Left ventricle myocardium superior (tissue), 1 donor: ENCODE data around the gene MERTK. TPM values are rescaled to one million over a fixed set of nuclear protein-coding genes. Genes with fewer than 3 reads are reported as not detected.
"Not testable (repeated sequence)": the region's sequence is repeated elsewhere in the genome, so short reads cannot be mapped to it uniquely, and the experiment has no call there.

ENCODE experiments used
- ATAC-seq: fragments of 200-7000 bp; cut with Tn5 transposase; one replicate; pipeline ENCODE4 v1.9.1; 2020; ENCODE audit warnings: mild to moderate bottlenecking, moderate library complexity
- DNase-seq: peaks from one replicate; pipeline ENCODE4 v3.0.0-alpha.2; 2020
- intact Hi-C: fragments of 100-400 bp; cut with micrococcal nuclease; formaldehyde crosslinking; loops from one replicate; pipeline ENCODE4 v1.11.0; 2022
- total RNA-seq: library from RNA; stranded (reverse); fragmentation: NEBNext Ultra II Directional; extraction: Animal tissue kit (Norgen Biotek cat#: 25700); gene quantifications from one replicate; pipeline ENCODE4 v1.2.1, GENCODE V29; 2021
- donor health status: DM: no; HTN: yes; CAD: no; lungs with severe emphysema.

Gene MERTK
- total RNA-seq, 1 donor from 2014 or later: 5.0 TPM

DNA sequence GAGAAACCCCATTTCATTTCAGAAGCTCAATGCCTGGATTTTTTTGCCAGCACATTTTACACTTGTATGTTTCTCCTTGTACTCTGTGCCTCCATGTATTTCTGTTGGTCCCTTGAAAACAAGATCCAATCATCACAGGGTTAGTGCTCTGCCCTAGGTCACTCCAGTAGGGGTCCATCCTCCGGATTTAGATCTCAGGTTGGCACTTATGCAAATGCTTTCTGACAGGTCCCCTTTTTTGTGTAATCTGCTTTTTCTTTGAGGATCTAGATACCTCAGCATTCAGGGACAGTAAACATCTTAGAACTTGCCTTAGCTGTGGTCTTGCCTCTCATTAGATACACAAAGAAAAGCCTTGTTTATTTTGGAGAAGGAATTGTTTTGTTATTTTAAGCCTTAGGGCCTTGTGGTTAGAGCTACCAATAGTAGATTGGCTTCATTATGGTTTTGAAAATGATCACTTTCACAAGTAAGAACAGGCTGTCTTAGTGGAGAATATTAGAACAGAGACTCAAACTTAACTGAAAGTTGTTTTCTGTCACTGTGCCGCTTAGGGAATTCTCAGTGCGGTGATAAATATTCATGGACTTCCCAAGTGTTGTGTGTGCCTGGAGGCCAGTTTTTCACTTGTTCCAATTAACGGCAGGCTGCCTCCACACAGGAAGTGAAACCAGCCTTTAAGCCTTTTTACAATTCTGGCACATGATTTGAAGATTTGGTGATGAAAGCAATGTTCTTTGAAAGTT is 7.8 kb downstream of the MERTK start:
- ATAC-seq (peak; percentile 23), DNase-seq (no peak)
- intact Hi-C loops: no loop called here

DNA sequence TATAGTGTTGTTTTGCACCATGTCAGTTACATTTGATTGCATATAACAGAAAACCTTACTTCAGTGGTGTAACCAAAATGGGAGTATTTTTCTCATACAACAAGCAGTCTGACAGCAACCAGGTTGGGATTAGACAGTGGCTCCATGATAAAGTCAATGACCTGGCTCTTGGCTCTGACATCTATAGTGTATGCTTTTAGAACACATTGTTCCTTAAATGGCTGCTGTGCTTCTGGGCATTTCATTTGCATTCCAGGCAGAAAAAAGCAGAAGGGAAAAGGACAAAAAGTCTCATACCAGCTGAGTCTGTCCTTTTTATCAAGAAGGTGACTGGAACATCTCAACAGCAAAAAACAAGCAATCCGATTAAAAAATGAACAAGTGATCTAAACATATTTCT is 10.2 kb downstream of the MERTK start:
- ATAC-seq: peak; percentile 35
- intact Hi-C loops: no loop called here
- DNase-seq: no peak

DNA sequence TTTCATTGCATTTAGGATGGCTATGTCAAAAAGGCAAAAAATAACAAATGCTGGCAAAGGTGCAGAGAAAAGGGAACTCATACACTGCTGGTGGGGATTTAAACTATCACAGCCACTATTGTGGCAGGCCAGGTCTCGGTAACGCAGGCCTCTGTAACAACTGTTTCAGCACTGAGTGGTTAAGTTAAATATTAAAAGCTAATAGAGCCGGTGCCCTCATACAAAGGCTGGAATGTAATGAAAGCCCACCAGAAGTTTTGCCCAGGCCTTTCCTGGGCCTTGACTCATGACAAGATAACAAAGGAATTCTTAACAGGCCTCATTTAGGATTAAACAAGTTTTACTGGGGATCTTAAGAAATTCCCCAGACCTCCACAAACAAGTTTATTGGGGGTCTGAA is 10.7 kb downstream of the MERTK start:
- DNase-seq: no peak
- intact Hi-C loops: no loop called here
- no peak for ATAC-seq

DNA sequence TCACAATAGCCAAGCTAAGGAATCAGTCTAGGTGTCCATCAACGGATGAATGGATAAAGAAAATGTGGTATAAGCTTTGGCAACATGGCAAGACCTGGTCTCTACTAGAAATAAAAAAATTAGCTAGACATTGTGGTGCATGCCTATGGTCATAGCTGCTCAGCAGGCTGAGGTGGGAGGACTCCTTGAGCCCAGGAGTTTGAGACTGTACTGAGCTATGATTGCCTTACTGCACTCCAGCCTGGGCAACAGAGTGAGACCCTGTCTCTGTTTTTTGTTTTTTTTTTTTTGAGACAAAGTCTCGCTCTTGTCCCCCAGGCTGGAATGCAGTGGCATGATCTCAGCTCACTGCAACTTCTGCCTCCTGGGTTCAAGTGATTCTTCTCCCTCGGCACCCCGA is 11.6 kb downstream of the MERTK start:
- intact Hi-C loops, ATAC-seq, DNase-seq: not testable (repeated sequence)

DNA sequence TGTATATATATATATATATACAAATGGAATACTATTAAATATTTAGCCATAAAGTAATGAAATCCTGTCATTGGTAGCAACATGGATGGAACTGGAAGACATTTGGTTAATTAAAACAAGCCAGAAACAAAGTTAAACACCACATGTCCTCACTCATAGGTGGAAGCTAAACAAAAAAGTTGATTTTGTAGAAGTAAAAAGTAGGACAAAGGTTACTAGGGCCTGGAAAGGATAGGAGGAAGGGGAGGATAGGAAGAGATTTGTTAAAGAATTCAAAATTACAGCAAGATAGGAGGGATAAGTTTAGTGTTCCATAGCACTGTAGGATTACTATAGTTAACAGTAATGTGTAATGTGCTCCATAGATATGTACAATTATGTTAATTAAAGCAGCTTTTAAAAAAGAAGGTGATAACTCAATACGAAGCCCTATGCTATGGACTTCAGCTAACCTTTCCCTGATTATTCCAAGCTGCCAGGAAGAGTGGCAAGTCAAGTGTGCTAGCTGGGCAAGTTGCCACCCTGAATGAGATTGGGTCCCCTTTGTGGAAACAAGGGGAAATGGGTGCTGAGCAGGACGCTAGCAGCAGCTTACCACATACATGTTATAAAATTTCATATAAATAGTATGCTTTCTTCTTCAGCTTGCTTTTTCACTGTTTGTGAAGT is 12.3 kb downstream of the MERTK start:
- DNase-seq (peak; percentile 48), ATAC-seq (peak; percentile 56)
- intact Hi-C loops: no loop called here

DNA sequence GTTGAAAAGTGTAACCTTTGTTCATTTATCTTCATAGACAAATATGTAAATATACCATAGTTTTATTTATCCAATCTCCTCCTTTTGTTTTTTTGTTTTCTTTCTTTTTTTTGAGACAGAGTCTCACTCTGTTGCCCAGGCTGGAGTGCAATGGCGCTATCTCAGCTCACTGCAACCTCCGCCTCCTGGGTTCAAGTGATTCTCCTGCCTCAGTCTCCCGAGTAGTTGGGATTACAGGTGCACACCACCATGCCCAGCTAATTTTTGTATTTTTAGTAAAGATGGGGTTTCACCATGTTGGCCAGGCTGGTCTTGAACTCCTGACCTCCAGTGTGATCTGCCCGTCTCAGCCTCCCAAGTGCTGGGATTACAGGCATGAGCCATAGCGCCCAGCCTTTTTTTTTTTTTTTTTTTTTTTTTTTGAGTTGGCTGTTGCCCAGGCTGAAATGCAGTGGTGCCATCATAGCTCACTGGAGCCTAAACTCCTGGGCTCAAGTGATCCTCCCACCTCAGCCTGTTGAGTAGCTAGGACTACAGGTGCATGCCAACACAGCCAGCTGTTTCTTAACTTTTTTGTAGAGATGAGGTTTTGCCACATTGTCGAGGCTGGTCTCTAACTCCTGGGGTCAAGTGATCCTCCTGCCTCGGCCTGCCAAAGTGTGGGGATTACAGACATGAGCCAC is 13.0 kb downstream of the MERTK start:
- ATAC-seq, intact Hi-C loops, DNase-seq: not testable (repeated sequence)

DNA sequence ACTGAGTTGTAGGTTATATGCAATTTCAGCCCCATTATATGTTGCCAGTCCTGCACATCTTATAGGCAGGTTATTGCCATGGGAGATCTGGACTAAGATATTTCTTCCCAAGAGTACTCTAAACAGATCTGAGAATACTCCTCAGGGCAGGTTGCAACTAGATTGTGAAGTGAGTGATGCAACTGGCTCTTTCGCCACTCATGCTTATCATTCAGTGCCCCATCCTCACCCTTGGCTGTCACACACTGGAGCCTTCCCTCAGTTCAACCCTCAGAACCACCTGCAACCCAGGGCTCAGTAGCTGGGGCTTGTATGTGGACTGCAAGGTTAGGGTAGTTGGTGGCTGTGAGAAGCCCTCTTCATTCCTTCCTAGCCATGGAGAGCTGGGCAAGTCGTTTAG is 14.1 kb downstream of the MERTK start:
- DNase-seq (no peak), ATAC-seq (peak; percentile 20)
- intact Hi-C loops: no loop called here

DNA sequence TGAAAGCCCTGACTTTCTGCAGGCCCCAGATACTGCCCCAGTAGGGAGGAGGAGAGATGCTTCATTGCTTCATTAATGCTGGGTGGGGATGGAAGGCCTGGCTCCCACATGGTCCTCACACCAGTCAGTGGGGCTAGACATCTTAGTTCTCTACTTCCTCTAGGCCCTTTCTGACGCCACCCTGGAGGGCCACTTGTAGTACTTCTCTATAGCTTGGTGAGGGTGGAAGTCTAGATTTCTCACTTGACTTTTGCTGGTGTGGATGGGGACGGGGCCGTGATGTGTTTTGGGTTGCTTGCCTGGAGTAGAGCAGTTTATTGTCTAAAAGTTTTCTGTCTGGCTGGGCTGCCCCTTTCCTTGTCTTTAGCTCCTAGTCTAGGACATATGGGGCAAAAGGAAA is 18.7 kb downstream of the MERTK start:
- DNase-seq (no peak), ATAC-seq (no peak)
- intact Hi-C loops: no loop called here

DNA sequence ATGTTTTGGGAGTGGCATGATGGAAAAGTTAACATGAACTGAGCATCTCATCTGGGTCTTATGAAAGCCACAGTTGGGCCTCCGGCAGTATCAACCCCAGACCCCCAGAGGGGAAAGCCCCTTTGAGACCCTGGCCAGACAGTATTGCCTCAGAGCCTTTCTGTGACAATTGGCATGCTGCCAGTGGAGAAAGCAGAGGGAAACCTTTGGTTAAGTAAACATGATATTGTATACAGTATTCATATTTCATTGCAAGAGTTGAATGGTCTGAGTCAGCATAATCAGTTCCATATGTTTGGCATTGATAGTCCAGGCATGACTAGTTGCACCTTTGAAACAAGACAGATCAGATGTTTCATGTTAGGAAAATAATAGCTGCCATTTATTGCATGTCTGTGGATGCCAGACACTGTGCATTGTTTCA is 20.0 kb downstream of the MERTK start:
- intact Hi-C loops: no loop called here
- no peak for DNase-seq
- no peak for ATAC-seq

DNA sequence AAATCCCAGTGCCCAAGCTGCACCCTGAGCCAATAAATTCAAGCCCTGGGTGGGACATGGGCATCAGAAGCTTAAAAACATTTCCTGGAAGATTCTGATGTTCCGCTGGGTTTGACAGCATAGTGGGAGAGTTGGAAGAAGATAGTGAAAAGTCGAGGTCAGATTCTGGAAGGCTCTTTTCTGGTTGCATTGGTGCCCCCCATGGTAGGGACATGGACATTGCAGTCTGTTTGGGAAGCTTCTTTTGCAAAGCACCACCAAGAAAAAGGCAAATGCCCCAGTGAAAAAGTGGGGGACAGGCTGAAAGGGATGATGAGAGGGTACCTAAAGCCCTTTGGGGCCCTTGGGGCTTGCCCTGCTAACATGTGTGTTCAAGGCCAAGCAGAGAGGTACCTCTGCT is 21.0 kb downstream of the MERTK start:
- DNase-seq: no peak
- intact Hi-C loops: no loop called here
- ATAC-seq: peak; percentile 32

DNA sequence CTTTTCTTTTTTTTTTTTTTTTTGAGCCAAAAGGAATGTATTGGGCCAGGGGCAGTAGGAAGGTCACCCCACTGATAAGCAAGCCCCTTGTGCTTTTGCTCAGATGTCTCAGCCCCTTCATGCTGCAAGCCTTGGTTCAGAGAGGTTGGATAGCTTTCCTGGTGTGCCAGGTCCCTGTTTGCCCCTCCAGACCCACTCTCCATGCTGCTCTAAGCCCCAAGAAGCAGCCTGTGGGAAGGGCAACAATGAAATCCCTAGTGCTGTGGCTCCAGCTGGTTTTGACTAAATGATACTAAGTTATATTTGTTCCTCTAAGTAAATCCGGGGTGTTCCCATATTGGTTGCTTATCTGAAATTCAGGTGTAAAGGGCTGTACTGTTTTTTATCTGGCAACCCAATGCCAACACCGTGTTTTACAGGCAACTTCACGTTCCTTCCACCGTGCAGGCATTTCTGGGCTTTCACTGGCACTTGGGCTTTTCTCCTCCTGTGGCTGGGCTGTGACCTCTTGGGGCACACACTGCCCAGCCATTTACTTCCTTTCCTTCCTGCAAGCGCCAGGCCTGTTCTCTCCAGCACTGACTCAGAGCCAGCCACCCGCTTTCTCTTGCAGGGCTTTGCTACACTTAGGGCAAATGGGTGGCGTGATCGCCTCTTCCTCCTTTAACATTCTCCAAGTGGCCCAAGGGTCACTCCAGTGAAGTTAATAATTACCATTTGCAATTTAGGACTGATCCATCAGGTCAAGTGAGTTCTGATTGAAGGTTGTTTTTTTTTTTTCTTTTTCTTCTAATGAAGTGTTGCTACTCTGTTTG is 21.6 kb downstream of the MERTK start:
- intact Hi-C loops: no loop called here
- peak; percentile 89 for ATAC-seq
- peak; percentile 54 for DNase-seq

DNA sequence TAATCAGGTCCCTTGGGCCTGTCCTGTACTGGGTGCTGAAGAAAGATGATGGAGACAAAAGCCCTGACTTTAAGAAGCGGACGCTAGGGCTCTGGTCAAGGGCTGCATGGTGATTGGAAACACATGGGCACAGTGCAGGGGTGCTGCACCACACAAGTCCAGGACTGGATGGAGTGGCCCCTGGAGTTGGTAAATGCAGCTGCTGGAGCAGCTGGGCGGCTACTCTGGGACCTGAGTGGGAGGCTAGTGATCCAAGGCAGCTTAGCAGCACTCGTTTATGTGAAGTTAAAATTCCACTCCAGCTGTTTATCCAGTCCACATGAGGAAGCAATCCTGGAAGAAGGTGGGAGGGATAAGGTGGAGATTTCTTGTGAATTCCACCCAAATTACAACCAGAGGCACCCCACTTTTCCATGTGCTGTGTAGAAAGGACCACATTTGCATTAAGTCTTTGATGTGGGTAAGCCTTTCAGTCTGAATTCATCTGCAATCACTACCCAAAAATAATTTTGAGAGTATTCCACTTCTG is 24.9 kb downstream of the MERTK start:
- intact Hi-C loops: no loop called here

DNA sequence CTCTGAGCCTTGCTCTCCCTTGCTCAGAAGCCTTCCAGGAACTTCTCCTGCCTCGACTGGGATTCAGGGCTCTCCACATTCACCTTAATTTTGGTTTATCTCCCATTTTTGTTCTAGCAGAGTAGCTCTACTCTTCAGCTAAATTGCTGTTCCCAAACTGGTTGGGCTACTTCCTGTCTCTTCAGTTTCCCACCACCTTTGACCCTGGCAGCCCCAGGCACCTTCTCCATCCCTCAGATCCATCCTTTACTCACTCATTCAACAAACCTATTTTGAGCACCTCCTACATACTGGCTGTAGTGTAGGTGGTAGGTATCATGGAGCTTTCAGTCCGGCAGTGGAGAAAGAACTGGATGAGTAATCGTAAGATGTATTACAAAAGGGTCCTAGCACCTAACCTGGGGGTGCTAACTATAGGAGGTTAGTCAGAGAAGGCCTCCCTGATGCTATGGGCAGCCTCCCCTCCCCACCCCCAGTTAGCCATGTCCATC is 26.3 kb downstream of the MERTK start:
- no peak for ATAC-seq
- intact Hi-C loops: no loop called here
- DNase-seq: no peak

More for the DNA sequence above, 24.9 kb downstream of the MERTK start:
- DNase-seq (no peak), ATAC-seq (peak; percentile 54)

DNA sequence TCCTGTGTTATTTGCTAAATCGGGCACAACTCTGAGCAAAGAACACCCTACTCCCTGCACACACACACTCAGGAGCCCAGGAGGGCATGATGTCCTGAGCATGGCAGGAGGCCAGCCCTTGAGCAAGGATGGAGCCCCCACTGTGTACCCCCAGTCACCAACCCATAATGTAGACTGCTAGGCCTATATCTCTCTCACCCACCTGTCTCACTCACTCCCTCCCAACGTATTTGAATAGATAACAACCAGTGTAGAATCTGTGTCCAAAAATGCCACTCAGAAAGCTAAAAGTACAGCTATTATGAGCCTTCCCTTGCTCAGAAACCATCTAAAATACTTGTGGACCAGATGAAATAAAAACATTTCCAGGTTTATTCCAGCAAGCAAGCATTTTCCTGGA is 29.3 kb downstream of the MERTK start:
- intact Hi-C loops: no loop called here
- no peak for DNase-seq
- ATAC-seq: peak; percentile 36

DNA sequence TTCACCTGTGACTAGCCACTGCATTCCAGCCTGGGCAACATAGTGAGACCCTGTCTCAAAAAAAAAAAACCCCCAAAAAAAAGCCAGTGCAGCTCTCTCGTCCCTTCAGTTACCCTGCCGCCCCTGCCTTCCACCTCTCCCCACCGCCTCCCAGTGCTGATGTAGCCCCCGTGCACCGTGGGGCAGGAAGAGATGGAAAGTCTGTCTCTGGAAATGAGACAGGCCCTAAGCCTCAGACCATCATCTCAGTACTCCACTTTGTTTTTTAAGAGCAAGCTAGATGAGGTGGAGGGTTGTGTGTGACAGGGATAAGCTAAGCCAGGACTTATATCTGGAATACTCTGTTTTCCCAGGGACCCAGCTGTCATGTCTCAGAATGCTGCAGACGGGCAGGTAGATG is 32.0 kb downstream of the MERTK start:
- ATAC-seq (no peak), DNase-seq (no peak)
- intact Hi-C loops: no loop called here

DNA sequence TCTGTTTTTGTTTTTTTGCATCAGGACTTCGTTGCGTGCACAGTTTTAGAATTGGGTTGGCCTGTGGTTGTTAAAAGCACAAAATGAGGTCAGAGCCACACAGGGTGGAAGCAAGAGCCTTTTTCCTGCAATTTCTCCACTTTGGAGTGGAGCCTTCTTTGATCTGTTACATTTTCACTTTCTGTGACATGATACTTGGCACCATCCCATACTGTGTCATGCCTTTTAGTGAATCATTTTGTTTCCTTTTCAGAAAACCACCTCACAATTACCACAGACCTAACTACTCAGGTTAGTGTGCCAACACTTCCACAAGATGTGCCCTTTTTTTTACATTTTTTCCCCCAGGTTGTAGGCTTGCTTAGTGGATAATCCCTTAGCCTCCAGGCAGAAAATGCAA is 32.5 kb downstream of the MERTK start:
- intact Hi-C loops: no loop called here
- DNase-seq: no peak
- ATAC-seq: no peak

DNA sequence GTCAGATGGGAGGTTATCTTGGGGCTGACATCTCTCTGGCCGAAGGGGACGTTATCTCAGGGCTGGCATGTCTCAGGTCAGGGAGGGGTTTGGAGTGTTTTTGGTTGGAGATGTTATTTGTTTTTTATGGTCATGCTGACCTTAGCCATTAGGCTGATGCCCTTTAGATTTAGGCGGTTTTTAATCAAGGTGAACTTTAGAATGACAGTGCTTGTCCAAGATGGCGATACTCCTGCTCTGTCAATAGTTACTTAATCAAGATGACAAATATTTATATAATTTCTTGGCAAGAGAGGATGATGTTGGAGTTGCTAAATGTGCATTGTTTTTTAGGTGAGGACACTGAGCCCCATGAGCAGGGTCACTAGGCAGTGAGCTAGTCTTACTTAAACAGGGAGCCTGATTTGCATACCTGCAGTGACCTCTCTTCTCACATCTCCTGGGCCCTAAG is 34.5 kb downstream of the MERTK start:
- intact Hi-C loops: no loop called here
- DNase-seq (no peak), ATAC-seq (no peak)

DNA sequence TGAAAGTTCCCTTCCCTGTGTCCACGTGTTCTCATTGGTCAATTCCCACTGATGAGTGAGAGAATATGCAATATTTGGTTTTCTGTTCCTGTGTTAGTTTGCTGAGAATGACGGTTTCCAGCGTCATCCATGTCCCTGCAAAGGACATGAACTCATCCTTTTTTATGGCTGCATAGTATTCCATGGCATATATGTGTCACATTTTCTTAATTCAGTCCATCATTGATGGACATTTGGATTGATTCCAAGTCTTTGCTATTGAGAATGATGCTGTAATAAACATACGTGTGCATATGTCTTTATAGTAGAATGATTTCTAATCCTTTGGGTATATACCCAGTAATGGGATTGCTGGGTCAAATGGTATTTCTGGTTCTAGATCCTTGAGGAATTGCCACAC is 35.5 kb downstream of the MERTK start:
- DNase-seq, ATAC-seq, intact Hi-C loops: not testable (repeated sequence)

DNA sequence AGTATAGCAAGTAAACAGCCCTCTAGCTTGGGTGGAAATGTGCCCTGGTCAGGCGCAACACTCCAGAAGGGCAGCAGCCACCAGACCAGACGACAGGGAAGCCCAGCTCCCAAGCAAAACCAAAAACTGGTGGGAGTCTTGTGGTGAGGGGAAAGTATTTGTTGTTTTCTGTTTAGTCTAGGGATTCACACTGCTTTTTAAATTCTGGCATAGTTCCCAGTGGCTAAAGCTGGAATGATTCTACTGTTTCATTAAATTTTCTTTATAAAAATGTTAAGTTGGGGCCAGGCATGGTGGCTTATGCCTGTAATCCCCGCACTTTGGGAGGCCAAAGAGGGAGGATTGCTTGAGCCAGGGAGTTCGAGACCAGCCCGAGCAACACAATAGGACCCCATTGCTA is 38.5 kb downstream of the MERTK start:
- DNase-seq (no peak), ATAC-seq (no peak)
- intact Hi-C loops: no loop called here
